Panc1 (cell line): ENCODE measurements around the gene FHL2.

Source experiments
- POLR2AphosphoS5 ChIP-seq: IDR thresholded peaks from 2 replicates; pipeline ENCODE4 v1.6.1; 2012; ENCODE audit warnings: mild to moderate bottlenecking, low read depth, low read length, moderate library complexity
- SIN3A ChIP-seq: IDR thresholded peaks from 2 replicates; pipeline ENCODE4 v1.6.1; 2012; ENCODE audit warnings: low read depth, mild to moderate bottlenecking, low read length, moderate library complexity, borderline replicate concordance; ENCODE audit not compliant: insufficient read depth
- TCF7L2 ChIP-seq: IDR thresholded peaks from 2 replicates; pipeline ENCODE4 v1.6.1; 2011; ENCODE audit warnings: mild to moderate bottlenecking, low read depth, low read length, inconsistent platforms
- TF ChIP-seq, protein P1 (sequence below): fragments of 450-650 bp; IDR thresholded peaks from 2 replicates; pipeline ENCODE4 v1.5.1; 2017; ENCODE audit warnings: mild to moderate bottlenecking
- TF ChIP-seq, protein P2 (sequence below), 2 experiments: IDR thresholded peaks; 2 replicates each; pipeline ENCODE4 v1.6.1; 2011 to 2012; ENCODE audit warnings: low read depth in 2 of 2, control low read depth in 1 of 2, low read length in 1 of 2, mild to moderate bottlenecking in 1 of 2, moderate library complexity in 1 of 2; ENCODE audit not compliant: insufficient read depth in 1 of 2

DNA sequence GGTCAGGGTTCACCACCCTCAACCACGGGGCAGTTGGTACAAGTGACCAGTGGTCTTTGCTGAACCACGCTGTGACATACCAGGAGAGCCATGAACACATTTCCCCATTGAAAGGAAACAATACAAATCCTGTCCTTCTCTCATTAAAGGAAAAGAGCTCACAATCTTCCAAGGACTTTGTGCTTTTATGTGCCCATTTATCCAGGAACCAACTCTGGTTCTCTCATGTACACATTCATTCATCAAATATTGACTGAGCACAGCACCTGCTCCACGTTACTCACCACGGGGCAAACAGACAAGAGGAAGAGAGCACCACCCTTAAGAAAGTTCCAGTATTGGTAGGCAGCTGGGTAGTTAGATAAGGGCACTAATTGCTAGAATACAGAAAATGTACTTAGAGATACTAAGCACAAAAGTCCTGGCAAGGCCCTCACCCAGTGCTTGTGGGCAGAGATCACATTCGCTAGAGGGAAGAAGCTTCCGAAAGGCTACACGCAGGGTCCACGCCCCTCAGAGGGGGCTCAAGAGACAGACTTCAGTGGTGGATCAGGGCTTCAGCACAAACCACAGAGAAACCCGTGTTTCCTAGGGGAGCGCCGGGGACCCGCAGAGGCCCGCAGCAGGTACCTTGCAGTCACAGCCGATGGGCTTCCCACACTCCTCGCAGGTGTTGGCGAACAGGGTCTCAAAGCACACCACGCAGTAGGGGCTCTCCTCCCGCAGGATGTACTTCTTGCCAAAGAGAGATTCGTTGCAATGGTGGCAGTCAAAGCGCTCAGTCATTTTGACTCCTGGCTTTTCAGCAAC is 12.9 kb downstream of the FHL2 start:
- TF ChIP-seq, protein P1, sequence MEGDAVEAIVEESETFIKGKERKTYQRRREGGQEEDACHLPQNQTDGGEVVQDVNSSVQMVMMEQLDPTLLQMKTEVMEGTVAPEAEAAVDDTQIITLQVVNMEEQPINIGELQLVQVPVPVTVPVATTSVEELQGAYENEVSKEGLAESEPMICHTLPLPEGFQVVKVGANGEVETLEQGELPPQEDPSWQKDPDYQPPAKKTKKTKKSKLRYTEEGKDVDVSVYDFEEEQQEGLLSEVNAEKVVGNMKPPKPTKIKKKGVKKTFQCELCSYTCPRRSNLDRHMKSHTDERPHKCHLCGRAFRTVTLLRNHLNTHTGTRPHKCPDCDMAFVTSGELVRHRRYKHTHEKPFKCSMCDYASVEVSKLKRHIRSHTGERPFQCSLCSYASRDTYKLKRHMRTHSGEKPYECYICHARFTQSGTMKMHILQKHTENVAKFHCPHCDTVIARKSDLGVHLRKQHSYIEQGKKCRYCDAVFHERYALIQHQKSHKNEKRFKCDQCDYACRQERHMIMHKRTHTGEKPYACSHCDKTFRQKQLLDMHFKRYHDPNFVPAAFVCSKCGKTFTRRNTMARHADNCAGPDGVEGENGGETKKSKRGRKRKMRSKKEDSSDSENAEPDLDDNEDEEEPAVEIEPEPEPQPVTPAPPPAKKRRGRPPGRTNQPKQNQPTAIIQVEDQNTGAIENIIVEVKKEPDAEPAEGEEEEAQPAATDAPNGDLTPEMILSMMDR, result no peak
- TF ChIP-seq, protein P2, sequence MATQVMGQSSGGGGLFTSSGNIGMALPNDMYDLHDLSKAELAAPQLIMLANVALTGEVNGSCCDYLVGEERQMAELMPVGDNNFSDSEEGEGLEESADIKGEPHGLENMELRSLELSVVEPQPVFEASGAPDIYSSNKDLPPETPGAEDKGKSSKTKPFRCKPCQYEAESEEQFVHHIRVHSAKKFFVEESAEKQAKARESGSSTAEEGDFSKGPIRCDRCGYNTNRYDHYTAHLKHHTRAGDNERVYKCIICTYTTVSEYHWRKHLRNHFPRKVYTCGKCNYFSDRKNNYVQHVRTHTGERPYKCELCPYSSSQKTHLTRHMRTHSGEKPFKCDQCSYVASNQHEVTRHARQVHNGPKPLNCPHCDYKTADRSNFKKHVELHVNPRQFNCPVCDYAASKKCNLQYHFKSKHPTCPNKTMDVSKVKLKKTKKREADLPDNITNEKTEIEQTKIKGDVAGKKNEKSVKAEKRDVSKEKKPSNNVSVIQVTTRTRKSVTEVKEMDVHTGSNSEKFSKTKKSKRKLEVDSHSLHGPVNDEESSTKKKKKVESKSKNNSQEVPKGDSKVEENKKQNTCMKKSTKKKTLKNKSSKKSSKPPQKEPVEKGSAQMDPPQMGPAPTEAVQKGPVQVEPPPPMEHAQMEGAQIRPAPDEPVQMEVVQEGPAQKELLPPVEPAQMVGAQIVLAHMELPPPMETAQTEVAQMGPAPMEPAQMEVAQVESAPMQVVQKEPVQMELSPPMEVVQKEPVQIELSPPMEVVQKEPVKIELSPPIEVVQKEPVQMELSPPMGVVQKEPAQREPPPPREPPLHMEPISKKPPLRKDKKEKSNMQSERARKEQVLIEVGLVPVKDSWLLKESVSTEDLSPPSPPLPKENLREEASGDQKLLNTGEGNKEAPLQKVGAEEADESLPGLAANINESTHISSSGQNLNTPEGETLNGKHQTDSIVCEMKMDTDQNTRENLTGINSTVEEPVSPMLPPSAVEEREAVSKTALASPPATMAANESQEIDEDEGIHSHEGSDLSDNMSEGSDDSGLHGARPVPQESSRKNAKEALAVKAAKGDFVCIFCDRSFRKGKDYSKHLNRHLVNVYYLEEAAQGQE (IDR thresholded peaks at IDR 0.05; ENCODE audit: insufficient read depth in 1 of 2, low read depth in 2 of 2, low read length in 1 of 2), result no peak
- TF ChIP-seq TCF7L2 (no peak), POLR2AphosphoS5 (peak; percentile 17), SIN3A (no peak)
